HepG2 (cell line): Measurements from ENCODE around the gene SNX3. TPM values are rescaled to one million over a fixed set of nuclear protein-coding genes. Genes with fewer than 3 reads are reported as not detected.

Experiments
- ATAC-seq: fragments of 200-7000 bp; cut with Tn5 transposase; 3 replicates; pipeline ENCODE4 v1.9.1; 2020; ENCODE audit warnings: mild to moderate bottlenecking, moderate library complexity
- BruUV-seq: library from RNA; stranded (reverse); fragments of 400-500 nt; replicated peaks from 2 replicates; lab custom pipeline; 2021; lab: Mats Ljungman, UMichigan
- CTCF ChIA-PET: fragments of 300-600 bp; formaldehyde crosslinking; extraction: SDS; loops from one replicate; lab custom pipeline; 2021; ENCODE audit warnings: low total read pairs, inconsistent platforms, low intra/inter-chr PET ratio; lab: Yijun Ruan, JAX
- POLR2A ChIA-PET: fragments of 350-600 bp; sonication (Branson Sonifier 250); formaldehyde crosslinking; loops from one replicate; lab custom pipeline; 2020; ENCODE audit warnings: antibody characterized with exemption, inconsistent platforms; lab: Yijun Ruan, JAX
- DNase-seq: peaks from one replicate; pipeline ENCODE4 v3.0.0-alpha.2; 2015; ENCODE audit warnings: low spot score
- FAIRE-seq: peaks from 3 replicates; lab custom pipeline; 2011; peaks lifted over from hg19 to GRCh38; lab: Jason Lieb, UNC
- H2AFZ ChIP-seq: one replicate; pipeline ENCODE4 v1.6.1; 2011; ENCODE audit warnings: low read length, inconsistent platforms
- H3K27ac ChIP-seq: fragments of 300-600 bp; 3 replicates; pipeline ENCODE4 v1.8.0; 2011; ENCODE audit warnings: mixed run types, mild to moderate bottlenecking, mixed read lengths, low read length, inconsistent platforms; ENCODE audit not compliant: insufficient read depth; ENCODE audit errors: extremely low read length
- H3K27me3 ChIP-seq, 2 experiments: fragments of 200-600 bp in 1 of 2; 2 replicates in 1 of 2; 3 replicates in 1 of 2; pipeline versions ENCODE4 v1.6.0 to v1.8.0; 2011; ENCODE audit warnings: low read length in 2 of 2, mild to moderate bottlenecking in 2 of 2, moderate library complexity in 2 of 2, inconsistent platforms in 1 of 2; ENCODE audit not compliant: insufficient read depth in 2 of 2, control insufficient read depth in 1 of 2
- H3K36me3 ChIP-seq, 2 experiments: fragments of 200-600 bp in 1 of 2; replicated peaks in 1 of 2; 2 replicates in 1 of 2; 3 replicates in 1 of 2; pipeline versions ENCODE4 v1.5.1 to v1.8.0; 2011; ENCODE audit warnings: low read length in 2 of 2, inconsistent platforms in 1 of 2; ENCODE audit not compliant: insufficient read depth in 2 of 2, control insufficient read depth in 1 of 2
- H3K4me1 ChIP-seq: 2 replicates; pipeline ENCODE4 v1.5.1; 2012; ENCODE audit warnings: low read length, inconsistent platforms; ENCODE audit not compliant: insufficient read depth
- H3K4me2 ChIP-seq: 2 replicates; pipeline ENCODE4 v1.6.0; 2011; ENCODE audit warnings: low read depth, low read length, inconsistent platforms
- H3K4me3 ChIP-seq, 3 experiments: fragments of 200-600 bp in 1 of 3; sonication (generic), shearing (Covaris generic) in 1 of 3; replicated peaks in 1 of 3; 2 replicates each; pipeline ENCODE4 v1.5.1; 2011 to 2016; ENCODE audit warnings: low read length in 3 of 3, inconsistent platforms in 2 of 3, low read depth in 2 of 3, mild to moderate bottlenecking in 2 of 3, control low read depth in 1 of 3, mixed read lengths in 1 of 3; ENCODE audit not compliant: insufficient read depth in 1 of 3
- H3K79me2 ChIP-seq: one replicate; pipeline ENCODE4 v1.6.1; 2011; ENCODE audit warnings: low read length, inconsistent platforms; ENCODE audit not compliant: insufficient read depth
- H3K9ac ChIP-seq: 2 replicates; pipeline ENCODE4 v1.6.0; 2011; ENCODE audit warnings: mild to moderate bottlenecking, low read depth, low read length, inconsistent platforms; ENCODE audit not compliant: insufficient read depth
- H3K9me3 ChIP-seq: 2 replicates; pipeline ENCODE4 v1.5.1; 2012; ENCODE audit warnings: mild to moderate bottlenecking, low read length
- H4K20me1 ChIP-seq: 2 replicates; pipeline ENCODE4 v1.6.0; 2011; ENCODE audit warnings: inconsistent platforms, mild to moderate bottlenecking, low read length, moderate library complexity; ENCODE audit not compliant: insufficient read depth
- DMAP1 ChIP-seq: IDR thresholded peaks from 2 replicates; pipeline ENCODE4 v1.6.1; 2016
- DRAP1 ChIP-seq: IDR thresholded peaks from 2 replicates; pipeline ENCODE4 v1.6.1; 2016; ENCODE audit warnings: missing genetic modification reagents, missing compliant biosample characterization
- EEA1 ChIP-seq: sonication (generic); formaldehyde crosslinking; IDR thresholded peaks from 2 replicates; pipeline ENCODE4 v1.5.1; 2020; ENCODE audit warnings: mild to moderate bottlenecking, missing genetic modification reagents, borderline replicate concordance
- HDAC2 ChIP-seq: sonication (generic); formaldehyde crosslinking; IDR thresholded peaks from 2 replicates; pipeline ENCODE4 v1.4.0; 2020; ENCODE audit warnings: missing genetic modification reagents
- MAFG ChIP-seq: sonication (generic); formaldehyde crosslinking; IDR thresholded peaks from 2 replicates; pipeline ENCODE4 v1.5.1; 2020; ENCODE audit warnings: mild to moderate bottlenecking, missing genetic modification reagents
- MBNL3 ChIP-seq: fragments of 250-450 bp; sonication (Bioruptor Pico); conservative IDR thresholded peaks from 2 replicates; pipeline ENCODE4 v1.8.0; 2022; ENCODE audit warnings: mild to moderate bottlenecking, inconsistent platforms
- SALL1 ChIP-seq: sonication (generic); formaldehyde crosslinking; IDR thresholded peaks from 2 replicates; pipeline ENCODE4 v1.8.0; 2022; ENCODE audit warnings: mild to moderate bottlenecking, missing genetic modification reagents
- SP2 ChIP-seq: sonication (generic); formaldehyde crosslinking; IDR thresholded peaks from 2 replicates; pipeline ENCODE4 v1.5.1; 2020; ENCODE audit warnings: mild to moderate bottlenecking, missing genetic modification reagents
- STAT5B ChIP-seq: sonication (generic); formaldehyde crosslinking; IDR thresholded peaks from 2 replicates; pipeline ENCODE4 v1.4.0; 2020; ENCODE audit warnings: missing genetic modification reagents
- SYNCRIP ChIP-seq: fragments of 200-400 bp; formaldehyde crosslinking; IDR thresholded peaks from 2 replicates; pipeline ENCODE4 v1.6.1; 2018; ENCODE audit warnings: mild to moderate bottlenecking, low read depth, low read length; ENCODE audit not compliant: insufficient read depth
- ZFX ChIP-seq: sonication (generic); formaldehyde crosslinking; IDR thresholded peaks from 2 replicates; pipeline ENCODE4 v1.4.0; 2020; ENCODE audit warnings: mild to moderate bottlenecking, low read depth, missing genetic modification reagents, moderate library complexity
- ZMYM3 ChIP-seq: sonication (generic); formaldehyde crosslinking; IDR thresholded peaks from 2 replicates; pipeline ENCODE4 v1.5.1; 2020; ENCODE audit warnings: mild to moderate bottlenecking, missing genetic modification reagents
- ZNF138 ChIP-seq: sonication (generic); formaldehyde crosslinking; IDR thresholded peaks from 2 replicates; pipeline ENCODE4 v1.5.0; 2020; ENCODE audit warnings: mild to moderate bottlenecking, low read depth, missing genetic modification reagents
- ZNF234 ChIP-seq: sonication (generic); formaldehyde crosslinking; conservative IDR thresholded peaks from 2 replicates; pipeline ENCODE4 v1.5.1; 2020; ENCODE audit warnings: mild to moderate bottlenecking, missing genetic modification reagents
- ZNF296 ChIP-seq: sonication (generic); formaldehyde crosslinking; conservative IDR thresholded peaks from 2 replicates; pipeline ENCODE4 v1.5.0; 2020; ENCODE audit warnings: mild to moderate bottlenecking, missing genetic modification reagents
- ZNF562 ChIP-seq: sonication (generic); formaldehyde crosslinking; IDR thresholded peaks from 2 replicates; pipeline ENCODE4 v1.8.0; 2022; ENCODE audit warnings: missing genetic modification reagents, borderline replicate concordance
- WGBS: methylation state at CpG from one replicate; pipeline ENCODE4 v1.1.6; 2017; ENCODE audit warnings: low lambda C conversion rate; 5-methylcytosine and 5-hydroxymethylcytosine counted together
- in situ Hi-C: cut with HindIII; loops from 2 replicates; pipeline ENCODE4 v1.10.0; 2017; ENCODE audit warnings: low pct_unique_long_range_greater_than_20kb; ENCODE audit not compliant: extremely low pct_ligation_motif_present
- intact Hi-C: fragments of 100-400 bp; cut with micrococcal nuclease; formaldehyde crosslinking; loops from one replicate; pipeline ENCODE4 v1.10.0; 2022; ENCODE audit not compliant: unreplicated experiment
- polyA plus RNA-seq, 8 experiments: library from polyadenylated mRNA; depleted of rRNA in 3 of 8; stranded (reverse) in 7 of 8; unstranded in 1 of 8; fragments of >200 nt; fragmentation: Illumina TruSeq in 4 of 8; extraction: Trizol in 4 of 8; gene quantifications; 2 replicates each; pipeline versions ENCODE4 v1.2.1 to v1.2.3, GENCODE V29; 2011 to 2016; ENCODE audit warnings: low read depth in 4 of 8, missing spikeins in 1 of 8, mixed read lengths in 1 of 8; ENCODE audit not compliant: insufficient read depth in 1 of 8
- total RNA-seq, 5 experiments: library from RNA; depleted of rRNA; stranded (reverse); fragments of >200 nt; fragmentation: Illumina TruSeq; extraction: Trizol; gene quantifications; 2 replicates each; pipeline ENCODE4 v1.2.3, GENCODE V29; 2016; ENCODE audit warnings: low read depth in 1 of 5

The SNX3 gene
- total and polyA plus RNA-seq, 2 of the 13 experiments (the other 11 are each of a cell fraction or from before 2014, with no cell fraction given): 84.9 to 226 TPM

DNA sequence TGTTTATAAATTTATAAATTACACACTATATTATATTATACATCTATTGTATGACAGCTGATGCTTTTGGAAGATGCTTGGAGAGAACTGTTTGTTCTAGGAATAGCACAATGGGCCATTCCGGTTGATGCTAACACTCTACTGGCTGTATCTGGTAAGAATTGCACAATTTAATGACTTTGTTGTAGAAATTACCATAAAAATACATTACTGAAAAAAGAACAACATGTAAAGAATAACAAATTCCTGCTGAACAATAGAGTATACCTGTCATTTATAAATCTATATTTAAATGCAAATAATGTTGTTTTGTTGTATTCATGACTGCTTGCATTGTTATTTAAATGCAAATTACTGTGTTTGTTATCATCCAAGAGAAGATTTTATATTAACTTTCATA lies 80.6 kb downstream of the SNX3 start:
- DNase-seq (no peak), ATAC-seq (no peak), FAIRE-seq (no peak)
- no peak for TF ChIP-seq ZFX
- TF ChIP-seq ZNF562 (CRISPR knock-in tag): no peak
- TF ChIP-seq STAT5B (CRISPR knock-in tag): no peak
- no peak for TF ChIP-seq MAFG (CRISPR knock-in tag)
- TF ChIP-seq SALL1 (CRISPR knock-in tag): no peak
- no peak for TF ChIP-seq ZMYM3 (CRISPR knock-in tag)
- no peak for TF ChIP-seq ZNF296
- no peak for TF ChIP-seq EEA1
- no peak for TF ChIP-seq ZNF138 (CRISPR knock-in tag)
- POLR2A ChIA-PET: no interaction called here
- Histone ChIP-seq H3K4me1 (peaks cover 8% of the 10 kb centered on the region; the same call in 1 of the 2 replicates), H3K27me3 (peaks cover 1 to 34% of the 10 kb centered on the region in 2 experiments; a peak in 3 of 5 replicates), H3K36me3 (no peaks in the 10 kb centered on the region), H3K27ac (no peak overlapping the region), H3K79me2 (no peaks in the 10 kb centered on the region), H3K9ac (no peak overlapping the region), H4K20me1 (no peaks in the 10 kb centered on the region), H2AFZ (no peak overlapping the region), H3K9me3 (no peaks in the 10 kb centered on the region), H3K4me2 (no peak overlapping the region), H3K4me3 (no peak overlapping the region)
- CTCF ChIA-PET: no interaction called here
- intact Hi-C loops (no loop called here), in situ Hi-C loops (no loop called here)
- 17% methylated on average over 1 of the region's 1 CpG for WGBS
- BruUV-seq: no TSS peak

- Histone ChIP-seq H3K79me2 (no peaks in the 10 kb centered on the region), H3K4me3 (no peak overlapping the region), H3K4me2 (no peak overlapping the region), H4K20me1 (no peaks in the 10 kb centered on the region), H3K27me3 (peaks cover 1 to 39% of the 10 kb centered on the region in 2 experiments; a peak in 3 of 5 replicates), H3K9ac (no peak overlapping the region), H3K4me1 (peaks cover 8% of the 10 kb centered on the region; the same call in 1 of the 2 replicates), H2AFZ (no peak overlapping the region), H3K9me3 (no peaks in the 10 kb centered on the region), H3K27ac (no peak overlapping the region), H3K36me3 (no peaks in the 10 kb centered on the region)
- ChIA-PET POLR2A (no interaction called here), CTCF (no interaction called here)
- in situ Hi-C loops: no loop called here
- ATAC-seq: no peak
- no TSS peak for BruUV-seq
- 14% methylated on average over 3 of the region's 4 CpGs for WGBS
- no peak for FAIRE-seq
- intact Hi-C loops: no loop called here
- no peak for DNase-seq
- no peak for TF ChIP-seq SP2 (CRISPR knock-in tag)
- no peak for TF ChIP-seq DRAP1 (CRISPR knock-in tag)
- no peak for TF ChIP-seq MBNL3 (CRISPR knock-in tag)
- TF ChIP-seq SYNCRIP: no peak
- no peak for TF ChIP-seq HDAC2 (CRISPR knock-in tag)
- no peak for TF ChIP-seq DMAP1
- no peak for TF ChIP-seq ZNF234
These were observed 81.1 kb downstream of the SNX3 start for GRCh38 chr6:108179741-108180140.
